ENCODE results near the gene PPP3CA. TPM values are rescaled to one million over a fixed set of nuclear protein-coding genes. Genes with fewer than 3 reads are reported as not detected.

Gene PPP3CA
- total RNA-seq, 1 experiment from 2014 or later, result 33.8 TPM

DNA sequence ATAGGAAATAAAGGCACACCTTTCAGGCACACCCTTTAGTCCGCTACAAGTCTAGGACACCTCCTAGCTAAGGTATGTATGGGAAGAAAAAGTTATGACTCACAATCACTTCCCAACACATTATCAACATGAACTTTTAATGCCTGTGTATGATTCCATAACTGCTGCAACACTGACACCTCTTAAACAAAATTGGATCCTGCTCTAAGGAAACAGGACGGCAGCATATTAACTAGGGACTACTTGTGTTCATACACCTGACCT lies 2.4 kb upstream of the PPP3CA start:
- POLR2A ChIA-PET, result no interaction called here
- no TSS peak for BruUV-seq (replicated peaks)
- TF ChIP-seq, protein P1, sequence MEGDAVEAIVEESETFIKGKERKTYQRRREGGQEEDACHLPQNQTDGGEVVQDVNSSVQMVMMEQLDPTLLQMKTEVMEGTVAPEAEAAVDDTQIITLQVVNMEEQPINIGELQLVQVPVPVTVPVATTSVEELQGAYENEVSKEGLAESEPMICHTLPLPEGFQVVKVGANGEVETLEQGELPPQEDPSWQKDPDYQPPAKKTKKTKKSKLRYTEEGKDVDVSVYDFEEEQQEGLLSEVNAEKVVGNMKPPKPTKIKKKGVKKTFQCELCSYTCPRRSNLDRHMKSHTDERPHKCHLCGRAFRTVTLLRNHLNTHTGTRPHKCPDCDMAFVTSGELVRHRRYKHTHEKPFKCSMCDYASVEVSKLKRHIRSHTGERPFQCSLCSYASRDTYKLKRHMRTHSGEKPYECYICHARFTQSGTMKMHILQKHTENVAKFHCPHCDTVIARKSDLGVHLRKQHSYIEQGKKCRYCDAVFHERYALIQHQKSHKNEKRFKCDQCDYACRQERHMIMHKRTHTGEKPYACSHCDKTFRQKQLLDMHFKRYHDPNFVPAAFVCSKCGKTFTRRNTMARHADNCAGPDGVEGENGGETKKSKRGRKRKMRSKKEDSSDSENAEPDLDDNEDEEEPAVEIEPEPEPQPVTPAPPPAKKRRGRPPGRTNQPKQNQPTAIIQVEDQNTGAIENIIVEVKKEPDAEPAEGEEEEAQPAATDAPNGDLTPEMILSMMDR (IDR thresholded peaks at IDR 0.05; ENCODE audit: insufficient read depth in 1 of 2, low read depth in 1 of 2, low read length in 1 of 2, severe bottlenecking in 1 of 2, unreplicated experiment in 1 of 2), result no peak
- peaks cover 25% of the 10 kb centered on the region for H3K36me3 Mint-ChIP-seq (ENCODE audit: insufficient read depth, unreplicated experiment)
- CTCF ChIA-PET, result no interaction called here
- H3K36me3 ChIP-seq (ENCODE audit: control insufficient read depth, insufficient read depth, low read length), result no peaks in the 10 kb centered on the region
- peaks cover 26% of the 10 kb centered on the region for H3K4me1 Mint-ChIP-seq (ENCODE audit: low read depth, unreplicated experiment)
- H3K9me3 ChIP-seq, result no peaks in the 10 kb centered on the region
- peaks cover 29% of the 10 kb centered on the region for H3K4me1 ChIP-seq
- intact Hi-C loops (cut with micrococcal nuclease; ENCODE audit: unreplicated experiment), result loop anchor here (5.0 kb wide), 5 partner anchors 68 to 1478 kb away; partner anchors contain the start of gene UBE2D3
- H3K9me3 Mint-ChIP-seq (ENCODE audit: unreplicated experiment), result no peaks in the 10 kb centered on the region
- H3K27me3 ChIP-seq (replicated peaks; ENCODE audit: control insufficient read depth, insufficient read depth, low read length), result no peaks in the 10 kb centered on the region
- no peak for DNase-seq
- H3K27ac Mint-ChIP-seq (ENCODE audit: unreplicated experiment), result no peak overlapping the region
- H3K4me3 ChIP-seq (ENCODE audit: low read depth, low read length), result no peak overlapping the region
- no peaks in the 10 kb centered on the region for H3K27me3 Mint-ChIP-seq (ENCODE audit: insufficient read depth, unreplicated experiment)
- H3K4me3 Mint-ChIP-seq (ENCODE audit: unreplicated experiment), result no peak overlapping the region

DNA sequence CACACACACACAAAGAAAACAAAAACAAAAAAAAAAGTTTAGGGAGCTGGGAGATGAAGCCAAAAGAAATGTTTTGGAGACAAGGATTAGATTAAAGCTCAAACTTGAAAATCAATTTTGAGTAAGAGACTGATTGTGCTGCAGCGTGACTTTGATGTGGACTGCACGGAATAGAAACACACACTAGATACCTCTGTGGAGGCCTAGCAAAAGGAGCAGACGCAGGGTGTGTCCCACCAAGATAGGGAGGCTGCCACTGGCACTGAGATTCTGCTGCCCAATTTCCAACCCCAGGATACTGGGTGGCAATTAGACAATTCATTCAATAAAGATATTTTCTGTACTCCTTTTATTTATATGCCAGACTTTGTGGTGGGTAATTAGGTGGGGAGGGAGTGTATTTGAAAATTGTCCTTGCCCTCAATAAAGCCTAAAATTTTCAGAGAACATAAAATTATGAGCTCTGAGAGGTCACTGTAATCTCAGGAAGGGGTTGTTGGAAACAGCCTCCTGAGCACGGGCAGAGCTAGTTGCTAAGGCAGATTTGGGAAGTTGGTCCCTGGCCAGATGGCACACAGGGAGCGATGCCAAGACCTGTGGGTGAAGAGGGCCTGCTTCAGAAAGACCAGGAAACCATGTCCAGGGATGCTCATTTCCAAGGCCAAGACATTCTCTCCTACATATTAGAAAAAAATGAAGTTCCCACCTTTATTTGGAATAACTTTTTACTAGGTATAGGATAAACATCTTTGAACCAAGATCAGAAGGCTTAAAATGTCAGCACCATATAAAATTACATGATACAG lies 1.9 kb upstream of the PPP3CA start:
- peaks cover 25% of the 10 kb centered on the region for H3K36me3 Mint-ChIP-seq (ENCODE audit: insufficient read depth, unreplicated experiment)
- no peaks in the 10 kb centered on the region for H3K36me3 ChIP-seq (ENCODE audit: control insufficient read depth, insufficient read depth, low read length)
- no peaks in the 10 kb centered on the region for H3K9me3 ChIP-seq
- DNase-seq, result no peak
- TF ChIP-seq, protein P1 (IDR thresholded peaks at IDR 0.05; ENCODE audit: insufficient read depth in 1 of 2, low read depth in 1 of 2, low read length in 1 of 2, severe bottlenecking in 1 of 2, unreplicated experiment in 1 of 2), result no peak
- CTCF ChIA-PET, result interaction anchor here (0.6 kb wide), 1 partner anchor 1805 kb away, joined by 5 read pairs; no protein-coding TSS in a partner anchor
- peak overlapping the region; percentile 85 for H3K27ac Mint-ChIP-seq (ENCODE audit: unreplicated experiment)
- peaks cover 20% of the 10 kb centered on the region for H3K4me1 Mint-ChIP-seq (ENCODE audit: low read depth, unreplicated experiment)
- POLR2A ChIA-PET, result no interaction called here
- H3K27me3 ChIP-seq (replicated peaks; ENCODE audit: control insufficient read depth, insufficient read depth, low read length), result no peaks in the 10 kb centered on the region
- H3K4me1 ChIP-seq, result peaks cover 26% of the 10 kb centered on the region
- intact Hi-C loops (cut with micrococcal nuclease; ENCODE audit: unreplicated experiment), result loop anchor here (1.0 to 5.0 kb wide), 6 partner anchors 18 to 1478 kb away; partner anchors contain the start of gene UBE2D3
- no TSS peak for BruUV-seq (replicated peaks)
- peak overlapping the region; percentile 95 for H3K4me3 Mint-ChIP-seq (ENCODE audit: unreplicated experiment)
- no peaks in the 10 kb centered on the region for H3K9me3 Mint-ChIP-seq (ENCODE audit: unreplicated experiment)
- peak overlapping the region; percentile 92; the same call in 1 of the 2 replicates for H3K4me3 ChIP-seq (ENCODE audit: low read depth, low read length)
- H3K27me3 Mint-ChIP-seq (ENCODE audit: insufficient read depth, unreplicated experiment), result no peaks in the 10 kb centered on the region

DNA sequence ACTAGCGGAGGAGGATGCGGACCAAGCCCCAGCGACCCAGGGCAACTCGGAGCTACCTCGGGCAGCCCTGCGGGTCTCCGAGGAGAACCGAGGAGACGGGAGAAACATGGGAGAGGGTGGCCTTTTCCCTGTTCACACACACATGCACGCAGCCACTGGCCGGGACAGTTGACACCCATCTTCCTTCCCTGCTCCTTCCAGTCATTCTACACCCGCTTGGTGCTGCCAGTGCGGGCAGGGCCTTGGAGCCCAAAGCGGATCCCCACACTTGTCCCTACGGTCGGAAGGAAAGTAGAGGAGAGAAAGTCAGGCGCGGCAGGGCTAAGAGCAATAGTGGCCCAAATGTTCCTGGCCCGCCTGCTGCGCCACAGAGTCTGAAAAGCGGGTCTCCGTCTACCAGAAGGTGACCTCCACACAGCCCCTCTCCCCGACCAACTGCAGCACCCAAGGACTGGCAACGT lies 1.1 kb upstream of the PPP3CA start:
- POLR2A ChIA-PET, result no interaction called here
- Histone ChIP-seq H3K4me1 (peaks cover 26% of the 10 kb centered on the region), H3K36me3 (ENCODE audit: control insufficient read depth, insufficient read depth, low read length) (no peaks in the 10 kb centered on the region), H3K9me3 (no peaks in the 10 kb centered on the region), H3K4me3 (ENCODE audit: low read depth, low read length) (peak overlapping the region; percentile 92), H3K27me3 (replicated peaks; ENCODE audit: control insufficient read depth, insufficient read depth, low read length) (no peaks in the 10 kb centered on the region)
- DNase-seq, result peak; percentile 32 to 40
- intact Hi-C loops (cut with micrococcal nuclease; ENCODE audit: unreplicated experiment), result loop anchor here (1.0 to 5.0 kb wide), 6 partner anchors 19 to 1479 kb away; partner anchors contain the start of gene UBE2D3
- peak overlapping the region; percentile 85 for H3K27ac Mint-ChIP-seq (ENCODE audit: unreplicated experiment)
- H3K27me3 Mint-ChIP-seq (ENCODE audit: insufficient read depth, unreplicated experiment), result no peaks in the 10 kb centered on the region
- TSS peak; percentile 79 for BruUV-seq (replicated peaks)
- peaks cover 13% of the 10 kb centered on the region for H3K4me1 Mint-ChIP-seq (ENCODE audit: low read depth, unreplicated experiment)
- H3K36me3 Mint-ChIP-seq (ENCODE audit: insufficient read depth, unreplicated experiment), result peaks cover 25% of the 10 kb centered on the region
- TF ChIP-seq, protein P1 (IDR thresholded peaks at IDR 0.05; ENCODE audit: insufficient read depth in 1 of 2, low read depth in 1 of 2, low read length in 1 of 2, severe bottlenecking in 1 of 2, unreplicated experiment in 1 of 2), result no peak
- H3K9me3 Mint-ChIP-seq (ENCODE audit: unreplicated experiment), result no peaks in the 10 kb centered on the region
- peak overlapping the region; percentile 95 for H3K4me3 Mint-ChIP-seq (ENCODE audit: unreplicated experiment)
- CTCF ChIA-PET, result interaction anchor here (0.7 kb wide), 1 partner anchor 111 kb away, joined by 3 read pairs; no protein-coding TSS in a partner anchor
